Neural progenitor cell (in vitro differentiated cells): ENCODE measurements around the gene INSIG1. TPM values are rescaled to one million over a fixed set of nuclear protein-coding genes. Genes with fewer than 3 reads are reported as not detected.

Experiments used
- DNase-seq: peaks from one replicate; pipeline ENCODE4 v3.0.0-alpha.2; 2016; ENCODE audit warnings: low spot score
- H2AFZ ChIP-seq: fragments of 200-600 bp; sonication (generic); replicated peaks from 2 replicates; pipeline ENCODE4 v1.6.1; 2016; ENCODE audit warnings: antibody characterized with exemption
- H3F3A ChIP-seq: fragments of 200-600 bp; sonication (generic); 2 replicates; pipeline ENCODE4 v1.6.1; 2016; ENCODE audit warnings: antibody characterized with exemption, low read depth
- H3K27ac ChIP-seq: fragments of 200-600 bp; sonication (generic); 2 replicates; pipeline ENCODE4 v1.5.1; 2016; ENCODE audit warnings: mild to moderate bottlenecking
- H3K27me3 ChIP-seq: fragments of 200-600 bp; sonication (generic); 2 replicates; pipeline ENCODE4 v1.6.1; 2016; ENCODE audit warnings: mild to moderate bottlenecking, moderate library complexity
- H3K36me3 ChIP-seq: fragments of 200-600 bp; sonication (generic); 2 replicates; pipeline ENCODE4 v1.5.1; 2016
- H3K4me1 ChIP-seq: fragments of 200-600 bp; sonication (generic); 2 replicates; pipeline ENCODE4 v1.6.1; 2016; ENCODE audit warnings: mixed run types
- H3K4me2 ChIP-seq: fragments of 200-600 bp; sonication (generic); 2 replicates; pipeline ENCODE4 v1.6.1; 2016
- H3K4me3 ChIP-seq: fragments of 200-600 bp; sonication (generic); 2 replicates; pipeline ENCODE4 v1.5.1; 2016
- H3K79me2 ChIP-seq: fragments of 200-600 bp; sonication (generic); 2 replicates; pipeline ENCODE4 v1.6.1; 2016; ENCODE audit warnings: low read depth
- H3K9ac ChIP-seq: fragments of 200-600 bp; sonication (generic); 2 replicates; pipeline ENCODE4 v1.6.1; 2016
- H3K9me3 ChIP-seq: fragments of 200-600 bp; sonication (generic); 2 replicates; pipeline ENCODE4 v1.5.1; 2016; ENCODE audit warnings: low read depth
- H4K20me1 ChIP-seq: fragments of 200-600 bp; sonication (generic); 2 replicates; pipeline ENCODE4 v1.6.1; 2016; ENCODE audit warnings: low read depth
- H3K27ac Mint-ChIP-seq: 3 replicates; pipeline ENCODE4 v1.8.0; 2021; ENCODE audit warnings: mixed read lengths
- H3K27me3 Mint-ChIP-seq: 2 replicates; pipeline ENCODE4 v1.8.0; 2022; ENCODE audit warnings: low read depth, mild to moderate bottlenecking, inconsistent platforms, moderate library complexity, mixed read lengths; ENCODE audit not compliant: insufficient read depth
- H3K36me3 Mint-ChIP-seq: 3 replicates; pipeline ENCODE4 v1.8.0; 2021; ENCODE audit warnings: mixed read lengths
- H3K4me1 Mint-ChIP-seq: 3 replicates; pipeline ENCODE4 v1.8.0; 2021; ENCODE audit warnings: mixed read lengths
- H3K4me3 Mint-ChIP-seq: 3 replicates; pipeline ENCODE4 v1.8.0; 2021; ENCODE audit warnings: mild to moderate bottlenecking, moderate library complexity, mixed read lengths
- H3K9me3 Mint-ChIP-seq: 3 replicates; pipeline ENCODE4 v1.8.0; 2020; ENCODE audit warnings: mixed read lengths
- EZH2 ChIP-seq: fragments of 200-600 bp; sonication (generic); IDR thresholded peaks from 2 replicates; pipeline ENCODE4 v1.6.1; 2017; ENCODE audit warnings: antibody characterized with exemption, mild to moderate bottlenecking, moderate library complexity
- EZH2phosphoT487 ChIP-seq: fragments of 200-600 bp; sonication (generic); IDR thresholded peaks from 2 replicates; pipeline ENCODE4 v1.6.1; 2017; ENCODE audit warnings: antibody characterized with exemption
- total RNA-seq: library from RNA; depleted of rRNA; stranded (reverse); fragments of >200 nt; gene quantifications from 2 replicates; pipeline ENCODE4 v1.2.3, GENCODE V29; 2015; ENCODE audit warnings: low replicate concordance
- TF ChIP-seq, protein P1 (sequence below): fragments of 200-600 bp; sonication (generic); IDR thresholded peaks from 2 replicates; pipeline ENCODE4 v1.5.1; 2017; ENCODE audit warnings: antibody characterized with exemption, mild to moderate bottlenecking

The INSIG1 gene
- total RNA-seq, 1 donor from 2014 or later, result 94.3 TPM

DNA sequence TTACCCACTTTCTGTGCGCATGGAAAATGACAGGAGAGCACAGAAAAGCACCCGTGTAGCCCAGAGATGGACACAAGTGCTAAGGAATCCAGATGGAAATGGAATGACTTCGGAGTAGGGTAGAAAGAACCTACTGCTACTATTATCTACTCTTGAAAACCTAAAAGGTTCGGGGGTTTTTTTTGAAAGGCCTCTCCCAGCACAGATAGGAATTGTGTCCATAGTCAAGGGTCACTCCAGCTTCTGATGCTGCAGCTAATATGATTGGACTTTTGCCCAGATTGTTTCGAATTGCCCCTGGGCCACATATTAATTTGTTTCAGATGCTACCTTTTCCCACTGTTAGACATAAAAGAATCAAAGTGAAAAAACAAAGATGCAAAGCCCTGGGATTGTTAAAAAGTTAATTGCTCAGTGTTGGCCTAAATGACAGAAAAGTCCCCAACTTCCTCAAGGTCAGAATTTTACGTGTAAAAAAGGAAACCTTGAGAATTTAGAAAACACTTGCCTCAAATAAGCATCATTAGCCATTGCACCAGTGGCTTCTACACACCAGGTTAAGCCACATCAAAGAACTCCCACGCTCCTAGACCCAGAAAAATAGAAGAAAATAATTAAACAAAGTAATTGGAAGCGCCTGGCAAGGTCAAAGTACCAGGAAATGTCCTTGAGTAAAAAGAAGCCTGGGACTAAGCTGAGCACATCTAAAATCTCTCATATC, 40.8 kb upstream of the INSIG1 start:
- H3K36me3 Mint-ChIP-seq, result no peaks in the 10 kb centered on the region
- Histone ChIP-seq H3K27me3 (no peaks in the 10 kb centered on the region), H2AFZ (no peak overlapping the region), H3K9me3 (no peaks in the 10 kb centered on the region), H3K79me2 (no peaks in the 10 kb centered on the region), H3K4me1 (no peaks in the 10 kb centered on the region), H3K9ac (no peak overlapping the region), H3K4me2 (no peak overlapping the region), H3K36me3 (no peaks in the 10 kb centered on the region), H3K4me3 (no peak overlapping the region), H3F3A (no peaks in the 10 kb centered on the region), H4K20me1 (no peaks in the 10 kb centered on the region), H3K27ac (no peak overlapping the region)
- peaks cover 12% of the 10 kb centered on the region for H3K4me1 Mint-ChIP-seq
- H3K4me3 Mint-ChIP-seq, result no peak overlapping the region
- peaks cover 10% of the 10 kb centered on the region for H3K27me3 Mint-ChIP-seq
- DNase-seq, result no peak
- no peak for TF ChIP-seq EZH2
- TF ChIP-seq, protein P1, sequence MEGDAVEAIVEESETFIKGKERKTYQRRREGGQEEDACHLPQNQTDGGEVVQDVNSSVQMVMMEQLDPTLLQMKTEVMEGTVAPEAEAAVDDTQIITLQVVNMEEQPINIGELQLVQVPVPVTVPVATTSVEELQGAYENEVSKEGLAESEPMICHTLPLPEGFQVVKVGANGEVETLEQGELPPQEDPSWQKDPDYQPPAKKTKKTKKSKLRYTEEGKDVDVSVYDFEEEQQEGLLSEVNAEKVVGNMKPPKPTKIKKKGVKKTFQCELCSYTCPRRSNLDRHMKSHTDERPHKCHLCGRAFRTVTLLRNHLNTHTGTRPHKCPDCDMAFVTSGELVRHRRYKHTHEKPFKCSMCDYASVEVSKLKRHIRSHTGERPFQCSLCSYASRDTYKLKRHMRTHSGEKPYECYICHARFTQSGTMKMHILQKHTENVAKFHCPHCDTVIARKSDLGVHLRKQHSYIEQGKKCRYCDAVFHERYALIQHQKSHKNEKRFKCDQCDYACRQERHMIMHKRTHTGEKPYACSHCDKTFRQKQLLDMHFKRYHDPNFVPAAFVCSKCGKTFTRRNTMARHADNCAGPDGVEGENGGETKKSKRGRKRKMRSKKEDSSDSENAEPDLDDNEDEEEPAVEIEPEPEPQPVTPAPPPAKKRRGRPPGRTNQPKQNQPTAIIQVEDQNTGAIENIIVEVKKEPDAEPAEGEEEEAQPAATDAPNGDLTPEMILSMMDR, result no peak
- no peak for TF ChIP-seq EZH2phosphoT487
- H3K9me3 Mint-ChIP-seq, result no peaks in the 10 kb centered on the region
- peak overlapping the region; percentile 62 for H3K27ac Mint-ChIP-seq

DNA sequence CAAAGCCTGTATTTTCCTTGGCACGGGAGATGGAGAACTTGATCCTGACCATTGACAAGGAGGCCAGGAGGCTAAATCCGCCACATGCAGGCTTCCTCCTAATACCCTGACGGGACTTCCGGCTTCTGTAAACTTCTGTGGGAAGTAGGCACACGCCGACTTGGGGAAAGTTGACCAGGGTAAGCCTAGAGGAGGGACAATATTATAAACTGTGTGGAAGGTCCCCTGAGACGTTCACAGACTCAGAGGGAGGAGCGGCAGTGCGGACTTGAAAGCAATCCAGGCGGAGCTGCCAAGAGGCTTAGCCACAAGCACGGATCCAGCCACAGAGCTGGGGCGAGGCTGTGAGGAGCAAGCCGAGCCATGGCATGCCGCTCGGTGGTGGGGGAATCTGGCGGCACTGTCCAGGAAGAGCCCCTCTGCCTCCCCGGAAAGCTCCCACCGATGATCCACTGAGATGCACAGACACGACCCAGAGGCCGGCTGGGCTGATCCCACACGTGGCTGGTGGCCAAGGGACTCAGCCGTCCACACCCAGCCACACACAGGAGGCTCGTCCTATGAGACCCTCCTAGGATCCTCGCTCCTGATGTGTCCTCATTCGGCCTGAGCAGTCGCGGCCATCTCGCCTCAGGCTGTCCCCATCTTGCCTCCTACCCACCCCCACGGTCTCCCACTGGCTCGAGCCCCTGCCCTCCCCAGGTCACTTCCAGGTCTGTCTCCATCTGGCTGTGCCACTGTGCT, 40.0 kb upstream of the INSIG1 start:
- no peak for TF ChIP-seq EZH2
- TF ChIP-seq EZH2phosphoT487, result no peak
- TF ChIP-seq, protein P1, result no peak
- no peak overlapping the region for H2AFZ ChIP-seq
- H4K20me1 ChIP-seq, result no peaks in the 10 kb centered on the region
- no peaks in the 10 kb centered on the region for H3K27me3 ChIP-seq
- H3K4me3 ChIP-seq, result no peak overlapping the region
- H3K4me2 ChIP-seq, result no peak overlapping the region
- Mint-ChIP-seq H3K4me1 (peaks cover 14% of the 10 kb centered on the region), H3K36me3 (no peaks in the 10 kb centered on the region), H3K4me3 (no peak overlapping the region), H3K9me3 (no peaks in the 10 kb centered on the region), H3K27me3 (peaks cover 12% of the 10 kb centered on the region), H3K27ac (no peak overlapping the region)
- DNase-seq, result no peak
- no peak overlapping the region for H3K27ac ChIP-seq
- H3K9me3 ChIP-seq, result no peaks in the 10 kb centered on the region
- H3K36me3 ChIP-seq, result no peaks in the 10 kb centered on the region
- no peaks in the 10 kb centered on the region for H3K4me1 ChIP-seq
- no peaks in the 10 kb centered on the region for H3K79me2 ChIP-seq
- no peaks in the 10 kb centered on the region for H3F3A ChIP-seq
- H3K9ac ChIP-seq, result no peak overlapping the region

DNA sequence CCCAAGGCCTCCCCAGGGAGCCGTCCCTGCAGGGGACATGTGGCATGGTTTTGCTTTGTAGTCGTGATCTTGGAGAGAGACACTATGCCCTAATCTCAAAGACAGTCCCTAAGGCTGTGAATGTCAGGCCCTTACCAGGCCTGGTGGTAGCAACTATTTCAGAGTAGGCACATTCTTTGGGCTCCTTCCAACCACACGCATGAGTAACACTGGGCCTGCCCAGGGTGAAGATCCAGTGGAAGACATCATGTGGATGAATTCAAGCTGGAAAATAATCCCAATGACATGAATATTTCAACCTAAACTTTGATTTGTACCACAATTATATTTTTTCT, 39.5 kb upstream of the INSIG1 start:
- Histone ChIP-seq H3K36me3 (no peaks in the 10 kb centered on the region), H3K4me2 (no peak overlapping the region), H3K4me1 (no peaks in the 10 kb centered on the region), H3K9ac (no peak overlapping the region), H3K27me3 (no peaks in the 10 kb centered on the region), H3K79me2 (no peaks in the 10 kb centered on the region), H3K4me3 (no peak overlapping the region), H4K20me1 (no peaks in the 10 kb centered on the region), H2AFZ (no peak overlapping the region), H3K27ac (no peak overlapping the region), H3K9me3 (no peaks in the 10 kb centered on the region), H3F3A (no peaks in the 10 kb centered on the region)
- Mint-ChIP-seq H3K4me3 (no peak overlapping the region), H3K27ac (no peak overlapping the region), H3K36me3 (no peaks in the 10 kb centered on the region), H3K9me3 (no peaks in the 10 kb centered on the region), H3K4me1 (peaks cover 14% of the 10 kb centered on the region), H3K27me3 (peaks cover 12% of the 10 kb centered on the region)
- DNase-seq, result no peak
- no peak for TF ChIP-seq EZH2
- TF ChIP-seq EZH2phosphoT487, result no peak
- TF ChIP-seq, protein P1, result no peak
